ENCODE results near the gene KRTAP2-1.
"Not testable (repeated sequence)": the region's sequence is repeated elsewhere in the genome, so short reads cannot be mapped to it uniquely, and the experiment has no call there.

DNA sequence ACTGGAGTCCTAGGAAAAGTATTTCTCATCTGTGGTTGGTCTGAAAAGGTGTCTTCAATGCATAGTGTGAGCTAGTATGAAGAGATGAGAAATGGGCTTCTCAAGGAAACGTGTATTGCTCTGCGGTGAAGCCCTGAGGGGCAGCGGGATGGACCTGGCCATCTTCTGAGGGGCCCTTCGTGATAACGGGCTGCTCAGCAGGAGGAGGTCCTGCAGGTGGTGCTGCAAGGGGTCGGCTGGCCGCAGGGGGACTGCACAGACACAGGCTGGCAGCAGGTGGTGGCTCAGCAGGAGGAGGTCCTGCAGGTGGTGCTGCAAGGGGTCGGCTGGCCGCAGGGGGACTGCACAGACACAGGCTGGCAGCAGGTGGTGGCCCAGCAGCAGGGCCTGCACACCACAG is 7.4 kb upstream of the KRTAP2-1 start:
- not testable (repeated sequence) for TF ChIP-seq POLR2A (IDR thresholded peaks at IDR 0.05; ENCODE audit: low read depth, low read length); POLR2AphosphoS5 (IDR thresholded peaks at IDR 0.05; ENCODE audit: low read depth, low read length); TAF1 (IDR thresholded peaks at IDR 0.05; ENCODE audit: borderline replicate concordance, low read depth, low read length)

All from GM12892 (cell line).